Measurements from ENCODE around the gene KIF26A.
A peak's percentile ranks its signal among the peaks of the same experiment; 100 is the strongest.

The KIF26A gene

DNA sequence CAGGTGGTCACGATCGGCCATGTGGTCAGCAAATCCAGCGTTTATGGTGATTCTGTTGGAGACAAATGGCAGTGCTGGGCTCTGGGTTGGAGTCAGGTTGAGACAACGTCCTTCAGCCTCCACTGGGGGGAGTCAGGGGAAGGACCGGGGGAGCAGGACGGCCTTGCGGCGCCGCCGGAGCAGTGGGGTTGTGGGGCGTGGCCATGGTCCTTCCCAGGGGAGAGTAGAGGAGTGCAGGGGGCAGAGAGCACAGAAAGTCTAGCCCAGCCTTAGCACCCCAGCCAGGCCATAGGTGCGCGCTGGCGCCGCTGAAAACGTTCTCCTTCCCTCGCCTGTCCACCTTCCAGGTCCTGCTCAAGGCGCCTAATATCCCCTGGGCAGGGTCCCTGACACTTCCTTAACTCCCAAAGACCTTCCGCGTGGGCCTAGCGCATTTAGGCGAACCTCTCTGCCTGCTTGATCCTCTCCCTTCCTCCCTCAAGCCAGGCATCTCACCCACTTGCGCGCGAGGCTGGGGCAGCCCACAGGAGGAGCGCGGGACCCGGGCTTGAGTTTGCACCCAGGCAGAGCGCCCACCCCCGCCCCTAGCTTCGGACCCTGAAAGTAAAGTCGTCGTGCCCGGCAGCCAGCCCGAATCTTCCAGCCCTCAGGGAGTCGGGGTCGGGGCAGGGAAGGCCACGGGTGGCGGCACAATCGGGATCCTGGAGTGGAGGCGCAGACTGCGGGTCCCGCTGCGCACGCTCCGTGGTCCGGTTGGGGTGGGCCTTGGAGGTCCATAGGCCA lies 3.1 kb upstream of the KIF26A start:
- peaks cover 25% of the 10 kb centered on the region for H3K4me1 ChIP-seq (ENCODE audit: control insufficient read depth, insufficient read depth, low read length)
- no peak overlapping the region for H3K27ac ChIP-seq (ENCODE audit: low read length)
- H3K4me3 ChIP-seq (ENCODE audit: low read length in 2 of 2), result no peak overlapping the region
- peaks cover 36 to 71% of the 10 kb centered on the region in 2 donors for H3K27me3 ChIP-seq (ENCODE audit: control insufficient read depth in 1 of 2, insufficient read depth in 2 of 2, low read length in 2 of 2)
- no peak overlapping the region for H3K9ac ChIP-seq (ENCODE audit: low read length in 2 of 2)
- H3K9me3 ChIP-seq (ENCODE audit: control insufficient read depth in 2 of 2, low read length in 2 of 2), result peaks cover 0 to 2% of the 10 kb centered on the region in 2 donors
- H3K36me3 ChIP-seq (ENCODE audit: control insufficient read depth in 2 of 2, insufficient read depth in 2 of 2, low read length in 2 of 2), result no peaks in the 10 kb centered on the region

DNA sequence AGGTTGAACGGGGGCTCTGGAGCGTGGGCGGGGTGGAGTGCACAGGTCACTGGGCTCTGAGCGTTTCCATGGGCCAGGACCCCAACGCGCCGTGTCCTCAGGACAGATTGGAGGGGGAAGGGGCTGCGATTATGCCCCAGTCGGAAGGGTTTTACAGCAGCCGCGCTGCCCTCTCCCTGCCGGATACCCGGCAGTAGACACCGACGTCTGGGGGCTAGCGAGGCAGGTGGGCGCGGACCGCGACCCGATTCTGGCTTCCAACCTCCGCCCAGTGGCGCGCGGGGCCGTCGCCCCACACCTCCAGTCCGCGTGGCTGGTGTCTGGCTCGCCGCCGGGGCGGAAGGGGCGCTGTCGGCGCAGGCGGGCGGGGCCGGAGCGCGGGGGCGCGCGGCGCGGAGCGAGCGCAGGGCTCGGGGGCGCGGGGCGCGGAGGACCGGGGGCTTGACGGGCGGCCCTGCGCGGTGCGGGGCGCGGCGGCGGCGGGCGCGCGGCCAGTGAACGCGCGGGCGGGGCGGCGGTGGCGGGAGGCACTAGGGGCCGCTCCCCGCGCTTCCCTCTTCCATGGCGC lies 2.4 kb upstream of the KIF26A start:
- Histone ChIP-seq H3K9ac (ENCODE audit: low read length in 2 of 2) (no peak overlapping the region), H3K9me3 (ENCODE audit: control insufficient read depth in 2 of 2, low read length in 2 of 2) (no peaks in the 10 kb centered on the region), H3K36me3 (ENCODE audit: control insufficient read depth in 2 of 2, insufficient read depth in 2 of 2, low read length in 2 of 2) (no peaks in the 10 kb centered on the region), H3K27me3 (ENCODE audit: control insufficient read depth in 1 of 2, insufficient read depth in 2 of 2, low read length in 2 of 2) (peaks cover 32 to 67% of the 10 kb centered on the region in 2 donors), H3K27ac (ENCODE audit: low read length) (no peak overlapping the region), H3K4me3 (ENCODE audit: low read length in 2 of 2) (peak overlapping the region in 1 of 2 donors; percentile 54), H3K4me1 (ENCODE audit: control insufficient read depth, insufficient read depth, low read length) (peaks cover 25% of the 10 kb centered on the region)

DNA sequence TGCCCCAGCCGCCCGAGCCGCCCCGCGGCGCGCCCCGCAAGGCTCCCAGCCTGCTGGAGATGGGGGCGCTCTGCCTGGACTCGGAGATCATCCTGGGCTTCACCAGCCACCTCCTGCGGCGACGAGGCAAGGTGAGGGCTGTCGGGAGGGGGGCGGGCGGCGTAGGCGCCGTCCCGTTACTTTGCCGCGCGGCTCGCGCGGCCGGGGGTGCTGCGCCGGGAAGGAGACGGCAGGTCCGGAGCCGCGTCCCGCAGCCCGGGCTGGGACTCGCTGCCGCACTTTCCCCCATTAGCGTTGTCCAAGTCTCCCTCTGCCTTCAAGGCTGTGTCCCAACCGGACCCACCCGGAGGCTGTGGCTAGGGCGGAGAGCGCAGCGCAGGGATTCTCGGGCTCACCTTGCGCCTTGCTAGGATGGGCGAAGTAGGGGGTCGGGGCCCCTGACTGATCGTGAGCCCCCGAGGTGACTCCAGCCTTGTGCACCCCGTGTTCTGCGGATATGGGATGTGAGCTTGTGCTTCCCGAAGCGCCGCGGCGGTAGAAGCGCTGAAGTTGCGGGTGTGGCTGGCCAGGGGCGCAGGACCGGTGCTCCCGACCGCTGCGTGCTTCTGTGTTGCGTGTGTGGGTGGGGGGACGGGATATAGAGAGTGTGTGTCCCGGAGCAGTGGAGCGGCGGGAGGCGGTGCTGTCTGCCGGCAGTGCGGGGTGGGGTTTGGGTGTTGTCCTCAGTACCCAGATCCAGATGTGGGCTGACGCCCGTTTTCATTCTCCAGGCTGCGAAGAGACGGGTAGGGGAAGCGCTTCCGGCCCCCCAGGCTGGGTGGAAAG lies 1.7 kb upstream of the KIF26A start:
- no peak overlapping the region for H3K27ac ChIP-seq (ENCODE audit: low read length)
- H3K4me1 ChIP-seq (ENCODE audit: control insufficient read depth, insufficient read depth, low read length), result peaks cover 25% of the 10 kb centered on the region
- peaks cover 32 to 64% of the 10 kb centered on the region in 2 donors for H3K27me3 ChIP-seq (ENCODE audit: control insufficient read depth in 1 of 2, insufficient read depth in 2 of 2, low read length in 2 of 2)
- H3K9ac ChIP-seq (ENCODE audit: low read length in 2 of 2), result no peak overlapping the region
- H3K4me3 ChIP-seq (ENCODE audit: low read length in 2 of 2), result peak overlapping the region in 1 of 2 donors; percentile 54
- H3K36me3 ChIP-seq (ENCODE audit: control insufficient read depth in 2 of 2, insufficient read depth in 2 of 2, low read length in 2 of 2), result no peaks in the 10 kb centered on the region
- H3K9me3 ChIP-seq (ENCODE audit: control insufficient read depth in 2 of 2, low read length in 2 of 2), result no peaks in the 10 kb centered on the region

GRCh38 chr14:104137297-104138097 lies 890 bp upstream of the KIF26A start:
- Histone ChIP-seq H3K27me3 (ENCODE audit: control insufficient read depth in 1 of 2, insufficient read depth in 2 of 2, low read length in 2 of 2) (peaks cover 32 to 61% of the 10 kb centered on the region in 2 donors), H3K27ac (ENCODE audit: low read length) (no peak overlapping the region), H3K4me1 (ENCODE audit: control insufficient read depth, insufficient read depth, low read length) (peaks cover 25% of the 10 kb centered on the region), H3K9me3 (ENCODE audit: control insufficient read depth in 2 of 2, low read length in 2 of 2) (no peaks in the 10 kb centered on the region), H3K9ac (ENCODE audit: low read length in 2 of 2) (no peak overlapping the region), H3K36me3 (ENCODE audit: control insufficient read depth in 2 of 2, insufficient read depth in 2 of 2, low read length in 2 of 2) (no peaks in the 10 kb centered on the region), H3K4me3 (ENCODE audit: low read length in 2 of 2) (peak overlapping the region; percentile 43 to 68)

DNA sequence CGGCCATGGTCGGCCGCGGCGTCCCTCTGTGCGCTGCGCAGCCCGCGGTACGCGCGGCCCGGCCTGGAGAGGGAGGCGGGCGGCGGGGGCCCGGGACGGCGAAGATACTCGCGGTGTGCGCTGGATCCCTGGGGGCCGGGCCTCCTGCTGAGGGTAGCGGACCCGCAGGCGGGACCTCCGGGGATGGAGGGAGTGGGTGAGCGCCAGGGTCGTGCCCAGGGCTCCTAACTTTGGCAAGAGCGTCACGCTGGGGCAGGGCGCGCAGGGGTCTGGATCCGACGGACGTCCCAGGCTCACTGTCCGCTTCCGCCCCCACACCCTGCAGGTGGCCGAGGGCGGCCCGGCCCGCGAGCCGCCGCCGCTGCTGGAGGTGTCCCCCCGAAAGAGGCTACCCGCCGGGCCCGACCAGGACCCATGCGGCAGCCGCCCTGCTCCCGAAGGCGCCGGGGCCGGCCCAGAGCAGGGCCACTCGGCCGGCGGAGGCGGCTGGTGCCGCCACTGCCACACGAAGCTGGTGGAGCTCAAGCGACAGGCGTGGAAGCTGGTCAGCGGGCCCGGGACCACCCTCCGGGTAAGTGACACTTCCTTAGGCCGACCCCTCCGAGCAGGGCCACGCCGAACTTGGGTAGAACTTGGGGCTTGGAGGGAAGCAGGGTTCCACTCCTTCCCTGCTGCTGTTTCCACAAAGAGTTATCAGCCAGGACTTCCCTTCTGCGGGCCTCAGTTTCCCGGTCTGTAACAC lies 502 bp downstream of the KIF26A start:
- Histone ChIP-seq H3K36me3 (ENCODE audit: control insufficient read depth in 2 of 2, insufficient read depth in 2 of 2, low read length in 2 of 2) (no peaks in the 10 kb centered on the region), H3K9me3 (ENCODE audit: control insufficient read depth in 2 of 2, low read length in 2 of 2) (no peaks in the 10 kb centered on the region), H3K4me3 (ENCODE audit: low read length in 2 of 2) (peak overlapping the region in 1 of 2 donors; percentile 57), H3K4me1 (ENCODE audit: control insufficient read depth, insufficient read depth, low read length) (peaks cover 25% of the 10 kb centered on the region), H3K27ac (ENCODE audit: low read length) (no peak overlapping the region), H3K9ac (ENCODE audit: low read length in 2 of 2) (no peak overlapping the region), H3K27me3 (ENCODE audit: control insufficient read depth in 1 of 2, insufficient read depth in 2 of 2, low read length in 2 of 2) (peaks cover 29 to 56% of the 10 kb centered on the region in 2 donors)

DNA sequence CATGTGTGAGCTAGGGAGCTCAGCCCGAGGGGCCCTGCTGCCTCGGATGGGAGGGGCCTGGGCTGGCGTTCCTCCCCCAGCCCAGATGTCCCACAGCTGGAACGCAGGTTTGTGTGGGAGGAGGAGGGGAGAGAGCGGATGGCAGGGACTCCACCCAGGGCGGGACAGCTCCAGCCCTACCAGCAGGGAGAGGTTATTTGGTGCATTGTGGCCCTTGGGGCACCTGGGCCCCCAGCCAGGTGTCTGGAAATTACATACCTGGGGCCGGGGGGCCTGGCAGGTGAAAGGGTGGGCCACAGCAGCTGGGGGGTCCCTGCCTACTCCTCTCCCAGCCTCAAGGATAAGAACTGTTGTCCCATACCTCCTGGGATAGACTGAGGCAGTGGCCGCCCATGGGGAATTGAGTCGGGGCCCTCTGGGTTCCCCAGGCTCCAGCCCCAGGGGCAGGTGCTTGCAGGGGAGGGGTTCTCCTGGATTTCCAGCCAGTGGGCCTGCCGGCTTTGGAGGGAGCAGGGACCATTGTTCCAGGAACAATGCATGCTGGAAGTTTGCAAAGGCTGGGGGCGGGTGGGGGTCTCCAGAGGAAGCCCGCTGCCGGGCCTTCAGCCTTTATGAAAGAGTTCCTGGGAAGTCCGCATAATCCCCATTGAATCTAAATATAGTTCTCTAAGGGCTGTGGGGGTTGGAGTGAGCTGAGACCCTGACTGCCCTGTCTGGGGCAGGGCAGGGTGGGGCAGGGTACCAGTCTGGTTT lies 1.2 kb downstream of the KIF26A start:
- Histone ChIP-seq H3K27ac (ENCODE audit: low read length) (no peak overlapping the region), H3K36me3 (ENCODE audit: control insufficient read depth in 2 of 2, insufficient read depth in 2 of 2, low read length in 2 of 2) (no peaks in the 10 kb centered on the region), H3K4me1 (ENCODE audit: control insufficient read depth, insufficient read depth, low read length) (peaks cover 25% of the 10 kb centered on the region), H3K9me3 (ENCODE audit: control insufficient read depth in 2 of 2, low read length in 2 of 2) (no peaks in the 10 kb centered on the region), H3K27me3 (ENCODE audit: control insufficient read depth in 1 of 2, insufficient read depth in 2 of 2, low read length in 2 of 2) (peaks cover 29 to 50% of the 10 kb centered on the region in 2 donors), H3K9ac (ENCODE audit: low read length in 2 of 2) (no peak overlapping the region), H3K4me3 (ENCODE audit: low read length in 2 of 2) (peak overlapping the region in 1 of 2 donors; percentile 57)

DNA sequence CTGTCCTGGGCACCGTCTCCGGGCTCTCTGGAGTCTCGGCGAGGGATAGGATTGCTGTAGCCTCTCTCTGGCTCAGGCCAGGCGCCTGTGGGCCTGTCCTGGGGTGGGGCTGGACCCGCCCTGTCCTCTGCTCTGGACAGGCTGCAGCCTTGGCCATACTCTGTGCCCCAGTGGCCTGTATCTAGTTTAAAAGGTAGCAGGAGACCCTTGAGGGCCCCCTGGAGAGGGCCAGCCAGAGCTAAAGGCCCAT lies 1.8 kb downstream of the KIF26A start:
- Histone ChIP-seq H3K9ac (ENCODE audit: low read length in 2 of 2) (no peak overlapping the region), H3K4me3 (ENCODE audit: low read length in 2 of 2) (no peak overlapping the region), H3K36me3 (ENCODE audit: control insufficient read depth in 2 of 2, insufficient read depth in 2 of 2, low read length in 2 of 2) (no peaks in the 10 kb centered on the region), H3K9me3 (ENCODE audit: control insufficient read depth in 2 of 2, low read length in 2 of 2) (no peaks in the 10 kb centered on the region), H3K27ac (ENCODE audit: low read length) (no peak overlapping the region), H3K4me1 (ENCODE audit: control insufficient read depth, insufficient read depth, low read length) (peaks cover 25% of the 10 kb centered on the region), H3K27me3 (ENCODE audit: control insufficient read depth in 1 of 2, insufficient read depth in 2 of 2, low read length in 2 of 2) (peaks cover 26 to 46% of the 10 kb centered on the region in 2 donors)

- Histone ChIP-seq H3K36me3 (ENCODE audit: control insufficient read depth in 2 of 2, insufficient read depth in 2 of 2, low read length in 2 of 2) (no peaks in the 10 kb centered on the region), H3K27ac (ENCODE audit: low read length) (no peak overlapping the region), H3K4me1 (ENCODE audit: control insufficient read depth, insufficient read depth, low read length) (peaks cover 24% of the 10 kb centered on the region), H3K9ac (ENCODE audit: low read length in 2 of 2) (no peak overlapping the region), H3K4me3 (ENCODE audit: low read length in 2 of 2) (no peak overlapping the region), H3K9me3 (ENCODE audit: control insufficient read depth in 2 of 2, low read length in 2 of 2) (no peaks in the 10 kb centered on the region), H3K27me3 (ENCODE audit: control insufficient read depth in 1 of 2, insufficient read depth in 2 of 2, low read length in 2 of 2) (peaks cover 22 to 40% of the 10 kb centered on the region in 2 donors)
These were observed 2.3 kb downstream of the KIF26A start for GRCh38 chr14:104140463-104141331.

DNA sequence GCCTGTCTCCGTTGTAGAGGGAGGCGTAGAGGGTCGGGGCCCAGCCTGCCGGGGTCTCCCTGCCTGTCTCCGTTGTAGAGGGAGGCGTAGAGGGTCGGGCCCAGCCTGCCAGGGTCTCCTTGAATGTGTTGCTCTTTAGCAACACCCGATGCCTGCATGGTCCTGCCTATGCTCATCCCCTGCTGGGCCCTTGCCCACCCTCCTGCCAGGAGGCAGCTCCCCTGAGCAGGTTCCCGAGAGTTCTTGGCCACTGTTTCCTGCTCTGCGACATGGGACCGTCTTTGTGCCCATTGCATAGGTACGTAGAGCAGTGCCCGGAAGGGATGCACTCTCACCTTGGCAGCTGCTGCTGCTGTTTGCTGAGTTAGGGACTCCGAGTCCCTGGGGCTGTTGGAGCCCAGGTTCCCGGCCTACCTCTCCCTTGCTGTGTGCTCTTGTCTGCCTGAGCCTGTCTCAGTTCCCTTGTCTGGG lies 3.3 kb downstream of the KIF26A start:
- Histone ChIP-seq H3K27ac (ENCODE audit: low read length) (no peak overlapping the region), H3K36me3 (ENCODE audit: control insufficient read depth in 2 of 2, insufficient read depth in 2 of 2, low read length in 2 of 2) (no peaks in the 10 kb centered on the region), H3K4me1 (ENCODE audit: control insufficient read depth, insufficient read depth, low read length) (peaks cover 18% of the 10 kb centered on the region), H3K4me3 (ENCODE audit: low read length in 2 of 2) (no peak overlapping the region), H3K27me3 (ENCODE audit: control insufficient read depth in 1 of 2, insufficient read depth in 2 of 2, low read length in 2 of 2) (peaks cover 17 to 33% of the 10 kb centered on the region in 2 donors), H3K9ac (ENCODE audit: low read length in 2 of 2) (no peak overlapping the region), H3K9me3 (ENCODE audit: control insufficient read depth in 2 of 2, low read length in 2 of 2) (no peaks in the 10 kb centered on the region)
